HG03066 (cell line): ENCODE results near the gene CDH4.

Experiments
- ATAC-seq: cut with Tn5 transposase; IDR thresholded peaks from one replicate; pipeline ENCODE4 v1.9.1; 2021; ENCODE audit warnings: low read depth; ENCODE audit not compliant: unreplicated experiment

The CDH4 gene

DNA sequence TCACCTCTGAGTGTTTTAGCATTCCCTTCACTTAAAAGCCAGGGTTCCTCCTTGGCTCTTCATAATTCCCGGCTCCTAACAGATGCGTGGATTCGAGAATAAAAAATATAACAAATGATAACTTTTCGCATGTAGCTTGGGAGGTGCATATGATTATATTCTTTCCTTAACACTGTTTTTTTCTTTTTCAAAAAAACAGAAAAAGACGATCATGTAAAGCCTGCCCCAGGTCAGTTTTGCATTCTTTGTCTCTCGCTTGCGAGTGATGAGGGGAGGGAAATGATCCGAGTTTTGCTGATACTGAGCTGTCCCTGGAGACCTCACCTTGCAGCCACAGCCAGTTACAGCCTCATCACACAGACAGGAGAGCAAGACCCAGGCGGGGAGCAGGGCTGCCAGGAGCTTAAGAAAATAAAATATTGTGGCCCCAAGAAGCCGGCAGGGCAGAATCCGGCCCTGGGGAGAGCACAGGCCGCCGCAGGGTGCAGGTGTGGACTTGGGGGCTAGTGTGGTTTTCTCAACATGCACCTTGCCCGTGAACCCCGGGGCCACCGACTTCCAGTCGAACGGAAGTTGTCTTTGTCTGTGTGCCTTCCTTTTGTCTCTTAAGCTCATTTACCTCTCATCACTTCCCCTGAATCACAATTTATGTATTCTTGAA lies 511.8 kb downstream of the CDH4 start:
- ATAC-seq = no peak

DNA sequence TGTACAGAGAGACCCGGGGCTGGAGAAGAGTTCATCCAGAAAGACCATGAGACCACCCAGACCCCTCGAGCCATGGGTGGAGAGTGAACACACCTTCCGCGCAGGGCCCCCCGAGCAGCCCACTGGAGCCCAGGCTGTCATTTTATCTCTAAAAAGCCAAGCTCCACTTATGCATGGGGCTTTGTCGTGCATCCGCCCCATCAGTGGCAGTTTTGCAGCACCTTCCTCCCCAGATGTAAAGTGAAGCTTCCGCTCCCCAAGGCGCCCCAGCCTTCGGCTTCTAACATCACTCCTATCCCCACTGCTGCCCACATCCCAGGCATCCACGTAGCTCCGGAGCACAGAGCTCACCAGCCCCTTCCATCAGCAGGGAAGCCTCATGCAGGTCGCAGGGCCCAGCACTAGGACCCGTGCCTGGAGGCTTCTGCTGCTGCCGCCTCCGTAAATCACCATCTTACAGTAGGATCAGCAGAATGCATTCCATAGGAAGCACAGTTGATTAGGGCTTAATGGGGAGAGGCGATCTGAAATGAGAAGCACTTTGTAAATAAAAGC lies 512.5 kb downstream of the CDH4 start:
- ATAC-seq = no peak

DNA sequence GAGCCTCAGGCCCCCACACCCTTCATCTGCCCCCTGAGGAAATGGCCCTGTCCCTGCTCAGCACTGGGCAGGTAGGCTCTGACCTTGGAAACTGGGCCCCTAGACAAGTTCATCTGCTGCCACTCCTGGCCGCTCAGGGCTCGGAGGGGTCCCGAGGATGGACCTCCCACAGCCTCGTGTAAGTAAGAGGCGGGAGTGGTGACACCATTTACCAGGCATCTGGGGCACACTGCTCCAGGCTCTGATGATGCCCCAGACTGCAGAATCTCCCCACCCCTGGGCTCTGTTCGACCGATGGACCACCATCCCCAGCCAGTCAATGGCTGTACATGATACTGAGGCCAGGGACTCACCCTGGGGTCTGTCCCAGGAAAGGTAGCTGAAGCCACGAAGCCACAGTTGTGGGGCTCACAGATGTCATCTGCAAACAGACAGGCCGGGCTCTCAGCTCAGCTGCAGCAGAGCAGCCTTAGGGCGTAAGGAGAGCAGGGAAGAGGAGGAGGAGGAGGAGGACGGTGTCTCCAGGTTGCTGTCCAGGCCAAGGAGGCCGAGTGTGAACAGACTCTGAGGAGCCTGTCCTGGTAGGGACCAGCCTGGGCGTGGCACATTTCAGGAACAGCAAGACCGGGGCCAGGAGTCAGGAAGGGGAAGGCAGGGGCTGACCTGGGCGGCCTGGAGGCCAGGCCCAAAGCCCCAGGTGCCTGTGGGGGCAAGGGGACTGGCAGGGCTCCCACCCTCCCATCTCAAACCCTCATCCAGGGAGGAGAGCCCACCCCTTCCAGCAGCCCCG lies 513.2 kb downstream of the CDH4 start:
- no peak for ATAC-seq

DNA sequence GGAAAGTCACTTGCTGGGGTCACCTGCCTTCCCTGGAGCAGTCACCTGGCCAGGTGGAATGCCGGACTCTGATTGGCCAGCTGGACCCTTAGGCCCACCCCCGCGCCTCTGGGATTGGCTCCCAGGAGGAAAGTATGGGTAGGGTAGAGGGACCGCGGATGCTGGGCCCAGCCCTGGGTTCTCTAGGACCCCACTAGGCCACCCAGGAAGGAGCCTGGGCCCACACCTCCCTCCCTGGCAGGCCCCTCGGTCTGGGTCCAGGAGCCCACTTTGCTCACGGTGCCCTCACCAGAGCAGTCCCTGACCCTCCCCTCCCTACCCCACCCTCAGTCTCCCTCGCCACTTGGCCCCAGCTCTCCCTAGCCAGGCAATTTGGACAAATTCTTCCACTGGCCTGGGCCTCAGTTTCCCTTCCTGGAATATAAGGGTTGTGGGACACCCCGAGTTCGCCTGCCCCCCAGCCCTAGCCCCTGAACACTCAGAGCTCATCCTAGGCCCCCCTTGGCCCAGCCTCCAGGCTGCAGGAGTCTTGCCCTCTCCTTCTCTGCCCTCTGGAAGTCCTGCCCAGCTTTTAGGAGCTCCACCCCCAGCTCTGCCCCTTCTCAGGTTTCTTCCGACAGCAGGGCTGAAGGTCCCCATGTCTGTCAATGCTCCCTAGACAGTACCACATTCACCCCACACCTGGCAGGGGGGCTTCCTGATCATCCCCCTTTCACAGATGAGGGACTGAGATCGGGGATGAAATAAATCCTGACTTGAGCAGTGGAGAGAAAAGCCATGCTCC lies 514.0 kb downstream of the CDH4 start:
- ATAC-seq = no peak

DNA sequence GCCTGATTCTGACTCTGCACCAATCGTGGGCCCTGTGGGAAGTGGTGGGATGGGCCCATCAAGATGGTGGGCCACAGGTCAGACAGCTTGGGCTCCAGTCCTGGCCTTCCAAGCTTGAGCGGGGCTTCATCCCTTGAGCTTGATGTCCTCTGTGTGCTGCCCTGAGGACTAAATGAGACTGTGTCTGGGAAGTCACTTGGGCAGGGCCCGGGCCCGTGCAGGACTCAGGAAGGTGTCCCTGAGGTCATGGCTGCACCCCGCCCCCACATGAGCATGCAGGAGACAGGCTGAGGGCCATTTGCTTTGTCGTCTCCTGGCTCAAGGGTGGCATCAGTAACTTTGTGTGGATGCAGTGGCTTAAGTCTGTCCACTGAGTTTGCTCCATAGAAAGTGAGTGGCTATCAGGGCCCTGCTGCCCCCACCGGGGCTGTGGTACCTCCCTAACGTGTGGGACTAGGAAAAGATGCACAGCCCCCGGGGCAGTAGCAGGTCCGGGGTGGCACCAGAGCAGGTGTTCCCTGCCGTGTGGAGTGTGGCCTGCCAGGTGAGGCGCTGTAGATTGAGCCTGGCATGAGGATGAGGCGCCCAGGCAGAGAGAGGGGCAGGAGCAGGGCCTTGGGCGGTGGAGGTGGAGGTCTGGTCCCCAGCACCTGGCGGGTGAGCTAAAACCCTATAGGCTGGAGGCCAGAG lies 515.0 kb downstream of the CDH4 start:
- ATAC-seq = no peak

DNA sequence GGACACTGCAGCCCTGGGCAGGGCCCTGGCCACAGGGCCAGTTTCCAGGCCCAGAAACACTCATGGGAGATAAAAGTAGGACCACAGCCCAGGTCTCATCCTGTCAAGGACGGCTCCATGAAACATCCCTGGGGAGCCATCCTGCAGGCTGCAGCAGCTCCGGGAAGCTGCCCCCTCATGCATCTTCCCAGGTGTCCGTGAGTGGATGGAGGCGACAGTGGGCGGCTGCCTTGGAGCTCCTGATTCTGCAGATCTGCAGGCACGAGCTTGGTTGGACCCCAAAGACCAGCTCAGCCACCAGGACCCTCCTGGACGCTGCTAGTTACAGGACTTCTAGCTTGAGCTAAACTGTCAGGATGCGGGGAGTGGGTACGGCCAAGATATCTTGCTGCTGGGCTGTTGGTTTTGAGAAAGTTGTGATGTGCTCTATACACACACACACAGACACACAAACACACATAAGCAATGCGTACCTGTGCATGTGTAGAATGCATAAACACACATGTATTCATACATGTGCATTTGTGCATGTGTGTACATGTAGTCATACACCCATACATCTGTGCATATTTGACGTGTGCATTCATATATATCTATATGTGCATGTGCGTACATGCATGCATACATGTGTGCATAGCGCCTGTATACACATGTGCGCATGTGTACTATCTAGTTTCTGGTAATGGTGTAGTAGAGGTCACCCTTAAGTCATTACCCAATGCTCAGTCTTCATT lies 515.9 kb downstream of the CDH4 start:
- no peak for ATAC-seq

DNA sequence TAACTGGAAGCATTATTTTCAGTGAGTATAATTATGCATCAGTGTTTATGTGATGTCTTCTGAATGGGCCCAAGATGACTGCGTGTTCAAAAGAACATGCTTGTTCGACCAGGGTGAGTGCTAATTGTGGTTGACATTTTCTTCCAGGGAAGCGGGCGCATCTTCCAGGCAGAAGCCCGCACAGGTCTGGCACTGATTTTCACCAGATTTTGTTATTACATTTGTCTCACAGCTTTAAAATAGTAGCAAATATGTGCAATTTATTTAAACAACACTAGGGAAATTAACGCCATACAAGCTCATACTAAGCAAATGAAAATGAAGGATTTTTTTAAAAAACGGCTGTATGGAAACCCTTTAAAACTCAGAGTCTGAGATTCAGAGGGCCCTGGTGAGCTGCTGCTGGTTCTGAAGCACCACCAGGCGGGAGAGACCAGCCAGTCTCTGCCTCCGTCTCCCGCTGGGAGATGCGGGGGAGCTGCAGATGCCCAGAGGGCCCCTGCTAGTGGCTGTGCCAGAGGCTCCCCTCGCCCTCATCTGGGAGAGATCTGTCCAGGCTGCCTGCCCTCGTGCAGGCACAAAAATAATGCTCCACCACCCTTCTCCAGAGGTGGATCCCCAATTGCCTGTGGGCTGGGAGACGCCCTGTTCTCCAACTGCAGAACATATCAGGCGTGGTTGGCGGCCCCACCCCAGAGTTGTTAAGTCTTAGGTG lies 516.7 kb downstream of the CDH4 start:
- ATAC-seq = no peak

DNA sequence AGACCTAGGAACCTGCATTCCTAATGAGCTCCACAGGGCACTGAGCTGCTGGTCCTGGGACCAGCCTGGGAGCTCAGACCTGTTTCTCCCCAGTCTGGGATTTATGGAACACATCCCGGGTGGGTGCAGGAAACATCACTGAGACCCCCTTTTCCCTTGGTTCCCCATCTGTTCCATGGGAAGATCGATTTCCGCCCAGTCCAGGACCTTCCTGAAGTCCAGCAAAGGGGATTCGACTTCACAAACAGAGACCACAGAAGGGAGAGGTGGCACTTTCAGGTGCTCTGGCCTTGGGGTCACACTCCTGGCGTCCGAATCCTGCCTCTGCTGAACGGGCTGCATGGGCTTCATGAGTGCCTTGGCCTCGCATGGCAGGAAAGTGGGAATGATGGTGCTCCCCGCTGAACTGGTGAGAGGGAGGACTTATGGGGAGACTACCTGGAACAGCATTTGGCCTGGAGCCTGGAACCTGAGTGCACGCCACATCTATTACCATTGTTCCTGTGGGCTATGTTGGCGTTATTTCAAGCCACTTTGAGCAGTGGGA lies 517.3 kb downstream of the CDH4 start:
- no peak for ATAC-seq

DNA sequence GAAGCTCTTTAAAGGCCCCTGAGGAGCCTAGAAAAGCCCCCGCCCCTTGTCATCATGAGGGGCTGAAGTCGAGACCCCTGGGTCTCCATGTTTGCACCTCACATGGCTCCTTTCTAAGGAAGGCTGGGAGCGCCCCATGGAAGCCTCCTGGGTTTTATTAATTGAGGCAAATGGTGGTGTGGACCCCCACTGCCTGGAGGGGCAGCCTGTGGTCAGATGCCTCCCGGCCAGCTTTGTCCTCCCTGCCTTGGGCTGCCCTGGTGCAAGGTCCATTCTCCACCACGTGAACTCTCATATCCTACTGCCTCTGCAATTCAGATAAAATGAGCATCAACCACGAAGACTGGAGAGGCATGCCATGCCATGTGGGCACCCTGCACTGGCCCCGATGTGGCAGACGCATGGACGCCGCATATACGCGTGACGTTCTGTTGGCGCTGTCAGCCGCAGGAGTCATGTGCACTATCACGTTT lies 518.1 kb downstream of the CDH4 start:
- no peak for ATAC-seq

DNA sequence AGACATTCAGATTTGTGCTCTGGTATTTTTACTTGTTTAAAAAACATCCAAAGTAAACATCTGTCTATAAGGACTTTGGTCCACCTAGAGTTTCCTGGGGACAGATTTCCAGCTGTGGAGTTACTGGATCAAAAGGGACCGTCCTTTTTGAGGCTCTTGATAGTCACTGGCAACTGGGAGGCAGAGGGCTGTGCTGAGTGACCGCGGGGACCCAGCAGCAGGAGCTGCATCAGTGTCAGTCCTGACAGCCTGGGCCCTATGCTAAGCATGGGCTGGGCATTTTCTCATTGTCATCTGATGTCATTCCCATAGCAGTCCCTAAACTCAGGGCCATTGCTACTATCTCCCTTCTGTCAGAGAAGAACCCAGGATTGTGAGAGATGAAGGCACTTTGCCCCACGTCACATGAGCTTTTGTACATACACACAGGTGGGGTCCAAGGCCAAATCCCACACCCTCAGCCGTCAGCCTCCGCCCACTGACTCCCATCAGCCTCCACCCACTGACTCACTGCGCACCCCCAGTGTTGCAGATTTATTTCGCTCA lies 519.8 kb downstream of the CDH4 start:
- no peak for ATAC-seq

DNA sequence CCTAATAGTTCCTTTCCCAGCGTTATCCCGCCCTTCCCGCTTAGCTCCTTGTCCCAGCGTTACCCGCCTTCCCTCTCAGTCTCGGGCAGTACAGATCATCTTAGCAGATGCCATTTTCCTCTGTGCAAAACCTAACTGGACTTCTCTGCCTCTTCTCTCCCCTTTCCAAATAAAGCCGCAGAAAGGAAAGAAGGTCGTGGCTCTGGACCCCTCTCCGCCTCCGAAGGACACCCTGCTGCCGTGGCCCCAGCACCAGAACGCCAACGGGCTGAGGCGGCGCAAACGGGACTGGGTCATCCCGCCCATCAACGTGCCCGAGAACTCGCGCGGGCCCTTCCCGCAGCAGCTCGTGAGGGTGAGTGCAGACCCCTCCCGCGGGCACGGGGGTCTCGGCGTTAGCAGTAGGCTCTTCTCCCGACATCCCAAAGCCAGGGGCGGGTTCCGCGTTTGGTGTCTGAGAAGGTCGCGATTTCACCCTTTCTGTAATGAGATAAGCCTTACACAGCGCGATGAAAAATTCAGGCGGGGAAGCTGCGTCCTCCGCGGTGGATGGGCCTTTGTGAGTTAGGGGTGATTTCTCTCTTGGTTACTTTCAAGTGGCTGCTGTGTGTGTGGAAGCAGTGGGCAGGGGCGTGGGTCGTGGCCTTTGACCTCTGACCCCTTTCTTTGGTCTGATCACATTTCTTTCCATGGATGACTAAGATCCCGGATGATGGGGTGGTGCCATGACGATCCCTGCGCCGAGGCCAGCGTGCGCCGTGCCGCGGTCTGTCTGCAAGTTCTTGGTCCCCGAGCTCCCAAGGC lies 521.0 kb downstream of the CDH4 start:
- no peak for ATAC-seq

DNA sequence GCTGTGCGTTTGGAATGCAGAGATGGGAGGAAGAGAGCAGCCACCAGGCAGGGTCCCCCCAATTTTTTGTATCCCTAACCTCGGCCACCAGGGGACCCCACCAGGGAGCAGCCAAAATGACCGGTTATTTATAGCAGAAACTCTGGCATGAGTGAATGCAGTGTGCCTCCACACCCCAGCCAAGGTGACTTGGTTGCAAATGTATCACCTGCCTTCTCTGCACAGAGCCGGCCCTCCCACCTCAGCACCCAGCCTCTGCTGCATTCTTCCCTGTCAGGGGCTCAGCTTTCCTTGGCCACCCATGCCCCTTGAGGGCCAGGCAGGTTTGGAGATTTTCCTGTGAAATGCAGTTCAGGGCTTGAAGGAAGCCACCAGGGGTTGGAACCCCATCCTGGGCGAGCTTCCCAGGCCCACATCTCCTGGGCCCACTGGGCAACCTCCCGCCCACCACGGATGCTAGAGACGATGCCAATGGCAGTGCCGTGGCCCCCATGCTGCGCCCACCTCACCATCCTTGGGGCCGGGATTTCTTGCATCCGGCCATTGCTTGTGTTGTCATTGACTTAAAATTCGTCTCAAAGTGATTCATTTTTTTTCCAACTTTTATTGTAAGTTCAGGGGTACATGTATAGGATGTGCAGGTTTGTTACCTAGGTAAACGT lies 522.0 kb downstream of the CDH4 start:
- ATAC-seq = no peak

DNA sequence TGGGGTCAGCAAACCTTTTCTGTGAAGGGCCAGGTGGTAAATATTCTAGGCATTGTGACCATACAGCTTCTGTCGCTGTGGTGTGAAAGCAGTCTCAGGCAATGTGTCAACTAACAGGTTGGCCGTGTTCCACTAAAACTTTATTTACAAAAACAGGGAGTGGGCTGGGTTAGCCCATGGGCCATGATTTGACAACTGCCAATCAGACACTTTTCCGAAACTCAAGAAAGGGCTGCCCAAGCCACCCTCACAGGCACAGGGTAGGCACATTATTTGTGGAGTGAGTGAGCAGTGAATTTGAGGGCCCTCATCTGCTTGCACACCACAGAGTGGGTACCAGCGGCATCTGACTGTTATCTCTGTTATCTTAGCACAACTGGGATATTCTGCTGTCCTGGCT lies 523.4 kb downstream of the CDH4 start:
- no peak for ATAC-seq

DNA sequence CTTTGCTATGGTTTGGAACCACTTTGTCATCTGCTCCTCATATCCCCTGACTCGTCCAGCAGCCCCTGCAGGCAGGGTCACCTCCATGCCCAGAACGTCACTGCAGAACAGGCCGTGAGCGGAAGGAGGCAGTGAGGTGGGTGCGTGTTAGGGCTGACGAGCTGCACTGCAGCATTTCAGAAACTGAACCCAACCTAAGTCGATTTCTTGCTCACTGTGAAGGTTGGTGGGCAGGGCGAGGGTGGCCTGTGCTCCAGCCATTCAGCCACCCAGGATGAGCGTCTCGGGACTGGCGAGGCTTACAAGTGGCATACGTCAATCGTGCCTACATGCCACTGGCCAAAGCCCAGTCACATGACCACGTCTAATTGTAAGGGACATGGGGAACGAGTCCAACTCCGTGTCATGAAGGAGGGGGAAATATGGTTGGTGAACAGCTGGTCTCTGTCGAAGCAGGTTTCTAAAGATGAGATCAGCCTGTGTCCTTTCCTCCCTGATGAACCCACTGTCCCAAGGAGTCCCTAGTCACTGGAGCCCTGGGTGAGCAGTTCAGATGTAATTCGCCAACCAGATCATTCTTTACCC lies 524.5 kb downstream of the CDH4 start:
- ATAC-seq = no peak

DNA sequence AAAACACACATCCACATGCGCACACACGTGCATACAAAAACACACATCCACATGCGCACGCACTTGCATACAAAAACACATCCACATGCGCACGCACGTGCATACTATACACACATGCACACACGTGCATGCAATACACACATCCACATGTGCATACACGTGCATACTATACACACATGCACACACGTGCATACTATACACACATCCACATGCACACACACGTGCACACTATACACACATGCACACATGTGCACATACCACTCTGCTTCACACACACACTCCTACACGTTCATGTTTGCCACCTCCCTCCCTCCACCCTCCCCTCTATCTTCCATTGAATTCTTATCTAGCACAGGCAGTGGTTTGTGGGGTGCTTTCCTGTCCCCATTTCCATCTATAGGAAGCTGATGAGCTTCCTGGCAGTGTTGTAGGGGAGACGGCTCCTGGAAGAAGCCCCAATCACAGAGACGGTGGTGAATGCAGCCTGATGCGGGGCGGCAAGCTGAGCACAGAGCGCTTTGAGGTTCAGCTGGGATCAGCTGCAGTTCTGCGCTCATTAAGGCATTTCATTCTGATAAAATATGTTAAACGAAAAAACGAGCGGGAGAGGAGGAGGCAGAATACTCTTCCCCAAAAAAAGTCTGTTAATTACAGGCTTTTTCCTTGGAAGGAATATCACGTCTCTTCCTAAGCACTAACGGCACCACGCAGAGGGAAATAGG lies 525.9 kb downstream of the CDH4 start:
- no peak for ATAC-seq

DNA sequence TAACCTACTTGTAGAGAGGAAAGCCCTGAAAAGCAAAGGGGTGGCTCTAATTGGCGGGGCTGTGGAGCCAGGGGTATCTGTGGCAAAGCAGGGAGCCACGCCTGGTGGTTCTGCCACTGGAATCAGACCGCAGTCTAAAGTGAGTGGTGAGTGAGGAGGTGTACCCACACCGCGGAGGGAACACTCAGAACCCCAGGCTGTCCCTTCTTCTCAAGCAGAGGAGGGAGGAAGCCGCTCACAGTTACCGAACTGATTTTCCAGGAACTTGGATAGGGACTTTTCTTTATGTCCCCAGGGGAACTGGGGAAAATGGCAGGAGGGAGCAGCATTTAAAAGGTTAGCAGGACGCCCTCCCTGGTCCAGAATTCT lies 526.4 kb downstream of the CDH4 start:
- ATAC-seq = no peak
